Measurements from ENCODE around the gene PRKCZ. TPM values are rescaled to one million over a fixed set of nuclear protein-coding genes. Genes with fewer than 3 reads are reported as not detected.

PRKCZ gene
- total RNA-seq, 1 experiment from 2014 or later = 36.0 TPM

- Histone ChIP-seq H3K9me3 (ENCODE audit: insufficient read depth, low read depth) (no peaks in the 10 kb centered on the region), H2AFZ (no peak overlapping the region), H4K20me1 (ENCODE audit: insufficient read depth) (no peaks in the 10 kb centered on the region), H3K36me3 (ENCODE audit: low read depth) (no peaks in the 10 kb centered on the region), H3K79me2 (ENCODE audit: low read depth) (no peaks in the 10 kb centered on the region), H3K27me3 (ENCODE audit: insufficient read depth, low read depth) (peaks cover 82% of the 10 kb centered on the region), H3K27ac (no peak overlapping the region), H3K4me1 (replicated peaks; ENCODE audit: insufficient read depth) (no peaks in the 10 kb centered on the region), H3K4me3 (no peak overlapping the region), H3K9me2 (ENCODE audit: insufficient read depth) (no peaks in the 10 kb centered on the region), H3K4me2 (no peak overlapping the region), H3F3A (ENCODE audit: insufficient read depth, low read depth) (no peaks in the 10 kb centered on the region)
- TF ChIP-seq CTCF (conservative IDR thresholded peaks at IDR 0.05) (no peak), EZH2 (IDR thresholded peaks at IDR 0.05; ENCODE audit: low read depth) (no peak)
- ChIA-PET POLR2A (ENCODE audit: unreplicated experiment) (no interaction called here), CTCF (no interaction called here)
- intact Hi-C loops (cut with micrococcal nuclease; ENCODE audit: unreplicated experiment) = no loop called here
- DNase-seq = no peak
- no TSS peak for BruUV-seq (replicated peaks)
Measured at GRCh38 chr1:2024887-2025286, 25.3 kb upstream of the PRKCZ start.

- no peaks in the 10 kb centered on the region for H4K20me1 ChIP-seq (ENCODE audit: insufficient read depth)
- peaks cover 82% of the 10 kb centered on the region for H3K27me3 ChIP-seq (ENCODE audit: insufficient read depth, low read depth)
Measured at GRCh38 chr1:2025491-2025981, 24.7 kb upstream of the PRKCZ start.

GRCh38 chr1:2027961-2028583 is 22.1 kb upstream of the PRKCZ start:
- POLR2A ChIA-PET (ENCODE audit: unreplicated experiment) = no interaction called here

More at GRCh38 chr1:2025491-2025981, 24.7 kb upstream of the PRKCZ start:
- Histone ChIP-seq H3K4me2 (no peak overlapping the region), H3K36me3 (ENCODE audit: low read depth) (no peaks in the 10 kb centered on the region), H3K9me2 (ENCODE audit: insufficient read depth) (no peaks in the 10 kb centered on the region), H3K4me1 (replicated peaks; ENCODE audit: insufficient read depth) (no peaks in the 10 kb centered on the region), H3K79me2 (ENCODE audit: low read depth) (no peaks in the 10 kb centered on the region), H3K9me3 (ENCODE audit: insufficient read depth, low read depth) (no peaks in the 10 kb centered on the region), H2AFZ (no peak overlapping the region), H3K4me3 (no peak overlapping the region), H3K27ac (no peak overlapping the region), H3F3A (ENCODE audit: insufficient read depth, low read depth) (no peaks in the 10 kb centered on the region)
- no TSS peak for BruUV-seq (replicated peaks)
- ChIA-PET POLR2A (ENCODE audit: unreplicated experiment) (no interaction called here), CTCF (no interaction called here)
- no peak for DNase-seq
- TF ChIP-seq EZH2 (IDR thresholded peaks at IDR 0.05; ENCODE audit: low read depth) (no peak), CTCF (conservative IDR thresholded peaks at IDR 0.05) (no peak)
- intact Hi-C loops (cut with micrococcal nuclease; ENCODE audit: unreplicated experiment) = no loop called here

More at GRCh38 chr1:2027961-2028583, 22.1 kb upstream of the PRKCZ start:
- H3K79me2 ChIP-seq (ENCODE audit: low read depth) = no peaks in the 10 kb centered on the region
- intact Hi-C loops (cut with micrococcal nuclease; ENCODE audit: unreplicated experiment) = no loop called here
- no peak for DNase-seq
- no peaks in the 10 kb centered on the region for H3F3A ChIP-seq (ENCODE audit: insufficient read depth, low read depth)
- no peak overlapping the region for H2AFZ ChIP-seq
- no peak overlapping the region for H3K27ac ChIP-seq
- H3K9me2 ChIP-seq (ENCODE audit: insufficient read depth) = no peaks in the 10 kb centered on the region
- H4K20me1 ChIP-seq (ENCODE audit: insufficient read depth) = no peaks in the 10 kb centered on the region
- H3K36me3 ChIP-seq (ENCODE audit: low read depth) = no peaks in the 10 kb centered on the region
- peaks cover 82% of the 10 kb centered on the region for H3K27me3 ChIP-seq (ENCODE audit: insufficient read depth, low read depth)
- H3K4me1 ChIP-seq (replicated peaks; ENCODE audit: insufficient read depth) = no peaks in the 10 kb centered on the region
- no peaks in the 10 kb centered on the region for H3K9me3 ChIP-seq (ENCODE audit: insufficient read depth, low read depth)
- no peak overlapping the region for H3K4me3 ChIP-seq
- no peak for TF ChIP-seq EZH2 (IDR thresholded peaks at IDR 0.05; ENCODE audit: low read depth)
- TF ChIP-seq CTCF (conservative IDR thresholded peaks at IDR 0.05) = no peak
- H3K4me2 ChIP-seq = no peak overlapping the region
- CTCF ChIA-PET = interaction anchor here (0.6 kb wide), 2 partner anchors 19 to 75 kb away, joined by 3 to 4 read pairs; no protein-coding TSS in a partner anchor
- no TSS peak for BruUV-seq (replicated peaks)

All from PC-9 (cell line).